Eye (tissue), 1 donor: ENCODE data around the gene FARP2.
"Not testable (repeated sequence)": the region's sequence is repeated elsewhere in the genome, so short reads cannot be mapped to it uniquely, and the experiment has no call there.

ENCODE experiments used
- DNase-seq: peaks from one replicate; pipeline ENCODE4 v3.0.0-alpha.2; 2015

Gene FARP2

GRCh38 chr2:241506793-241507429 is 150.8 kb downstream of the FARP2 start:
- no peak for DNase-seq

DNA sequence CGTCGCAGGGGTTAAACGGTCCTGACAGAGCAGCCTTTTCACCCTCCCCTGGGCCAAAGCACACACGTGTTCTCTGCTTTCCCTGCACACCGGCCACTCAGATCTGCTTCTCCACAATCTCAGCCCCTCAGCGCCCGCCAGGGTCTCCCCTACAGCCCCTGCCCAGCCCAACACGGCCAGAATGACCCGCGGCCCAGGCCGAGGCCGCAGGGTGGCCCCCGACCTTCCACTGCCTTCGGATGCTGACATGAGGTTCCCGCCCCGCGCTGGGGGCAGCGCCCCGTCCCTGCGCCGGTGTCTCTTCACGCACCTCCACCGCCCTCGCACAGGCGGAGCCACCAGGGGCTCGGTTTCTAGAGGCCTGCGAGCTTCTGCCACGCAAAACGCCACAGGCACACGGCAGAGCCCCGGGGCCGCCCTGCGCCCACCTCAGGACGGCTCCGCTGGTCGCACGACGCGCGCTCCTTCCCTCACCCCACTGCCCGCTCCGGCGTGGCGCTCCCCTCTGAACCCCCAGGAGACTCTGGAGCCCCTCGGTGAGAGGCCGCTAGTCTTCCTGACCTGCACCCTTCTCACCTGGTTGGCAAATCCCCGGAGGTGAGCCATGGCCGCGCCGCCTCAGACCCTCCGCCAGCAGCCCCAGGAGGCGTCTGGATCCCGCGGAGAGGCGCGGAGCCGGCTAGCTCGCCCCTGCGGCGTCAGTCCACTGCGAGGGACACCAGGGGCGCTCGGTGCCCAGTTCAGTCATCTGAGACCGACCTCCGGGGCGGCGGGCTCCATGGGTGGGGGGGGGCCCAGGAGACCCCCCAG is 151.6 kb downstream of the FARP2 start:
- DNase-seq = peak; percentile 76

- DNase-seq = peak; percentile 99
These were observed 152.4 kb downstream of the FARP2 start, which contains the start of gene STK25 for GRCh38 chr2:241508240-241509154. Gene STK25, minus strand, starts transcription at chr2:241508584. Its CDS starts 549 bp downstream, at chr2:241508035.

- no peak for DNase-seq
These were observed 153.2 kb downstream of the FARP2 start for GRCh38 chr2:241509155-241509784.

GRCh38 chr2:241511091-241511741 is 155.1 kb downstream of the FARP2 start:
- no peak for DNase-seq

DNA sequence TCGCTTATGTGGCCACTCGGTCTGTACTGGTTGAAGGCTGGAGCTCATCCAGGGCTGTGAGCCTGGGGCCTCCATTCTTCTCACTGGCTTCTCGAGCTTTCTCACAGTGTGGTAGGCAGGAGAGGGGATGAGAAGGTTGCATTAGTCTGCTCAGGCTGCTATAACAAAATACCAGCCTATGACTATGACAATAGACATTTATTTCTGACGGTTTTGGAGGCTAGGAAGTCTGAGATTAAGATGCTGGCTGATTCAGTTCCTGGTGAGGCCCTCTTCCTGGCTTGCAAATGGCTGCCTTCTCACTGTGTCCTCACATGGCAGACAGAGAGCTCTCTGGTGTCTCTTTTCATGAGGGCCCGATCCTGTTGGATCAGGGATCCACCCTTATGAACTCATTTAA is 158.5 kb downstream of the FARP2 start:
- no peak for DNase-seq

GRCh38 chr2:241514986-241515737 is 159.1 kb downstream of the FARP2 start:
- no peak for DNase-seq

GRCh38 chr2:241516520-241516965 is 160.5 kb downstream of the FARP2 start:
- no peak for DNase-seq

GRCh38 chr2:241517297-241517696 is 161.2 kb downstream of the FARP2 start:
- DNase-seq = no peak

DNA sequence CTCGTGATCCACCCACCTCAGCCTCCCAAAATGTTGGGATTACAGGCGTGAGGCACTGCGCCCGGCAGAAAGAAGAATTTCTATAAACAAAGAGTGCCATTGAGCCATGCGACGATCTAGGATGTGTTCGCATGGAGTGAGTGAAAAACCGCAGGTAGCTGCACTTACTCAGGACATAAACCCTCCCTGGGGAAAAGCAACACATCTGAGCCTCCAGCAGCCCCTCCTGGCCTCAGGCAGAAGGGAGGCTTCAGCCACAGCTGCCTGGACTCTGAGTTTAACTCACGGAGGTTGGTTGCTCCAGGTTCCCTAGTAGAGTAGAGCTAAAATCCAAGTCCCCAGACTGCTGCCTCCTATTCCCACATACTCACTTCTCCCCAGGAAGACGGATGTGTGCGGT is 163.6 kb downstream of the FARP2 start:
- DNase-seq = peak; percentile 36

- no peak for DNase-seq
These were observed 166.4 kb downstream of the FARP2 start for GRCh38 chr2:241522477-241522876.

DNA sequence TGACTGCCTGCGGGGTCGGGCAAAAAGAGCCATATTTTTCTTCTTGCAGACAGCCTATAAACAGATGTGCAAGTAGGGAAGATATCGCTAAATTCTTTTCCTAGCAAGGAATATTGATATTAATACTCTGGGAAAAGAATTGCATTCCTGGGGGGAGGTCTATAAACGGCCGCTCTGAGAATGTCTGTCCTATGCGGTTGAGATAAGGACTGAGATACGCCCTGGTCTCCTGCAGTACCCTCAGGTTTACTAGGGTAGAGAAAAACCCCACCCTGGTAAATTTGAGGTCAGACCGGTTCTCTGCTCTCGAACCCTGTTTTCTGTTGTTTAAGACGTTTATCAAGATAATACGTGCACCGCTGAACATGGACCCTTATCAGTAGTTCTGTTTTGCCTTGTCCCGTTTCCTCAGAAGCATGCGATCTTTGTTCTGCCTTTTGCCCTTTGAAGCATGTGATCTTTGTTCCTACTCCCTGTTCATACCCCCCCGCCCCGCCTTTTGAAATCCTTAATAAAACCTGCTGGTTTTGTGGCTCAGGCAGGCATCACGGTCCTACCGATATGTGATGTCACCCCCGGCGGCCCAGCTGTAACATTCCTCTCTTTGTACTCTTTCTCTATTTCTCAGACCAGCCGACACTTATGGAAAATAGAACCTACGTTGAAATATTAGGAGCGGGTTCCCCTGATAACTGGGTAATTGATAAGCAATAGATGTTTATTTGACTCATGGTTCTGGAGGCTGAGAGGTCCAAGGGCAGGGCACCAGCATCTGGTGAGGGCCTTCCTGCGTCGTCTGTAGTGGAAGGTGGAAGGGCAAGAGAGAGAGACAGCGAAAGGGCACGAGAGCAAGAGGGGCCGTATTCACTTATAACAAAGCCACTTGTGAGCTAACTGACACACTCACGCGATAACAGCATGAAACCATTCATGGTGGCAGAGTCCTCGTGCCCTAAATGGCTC is 170.0 kb downstream of the FARP2 start:
- not testable (repeated sequence) for DNase-seq

GRCh38 chr2:241530571-241530970 is 174.5 kb downstream of the FARP2 start:
- DNase-seq = no peak

- DNase-seq = no peak
These were observed 175.2 kb downstream of the FARP2 start for GRCh38 chr2:241531161-241531722.

GRCh38 chr2:241532168-241532567 is 176.1 kb downstream of the FARP2 start:
- no peak for DNase-seq

GRCh38 chr2:241532733-241533601 is 176.9 kb downstream of the FARP2 start:
- DNase-seq = no peak

- DNase-seq = no peak
These were observed 178.2 kb downstream of the FARP2 start for GRCh38 chr2:241534293-241534692.

DNA sequence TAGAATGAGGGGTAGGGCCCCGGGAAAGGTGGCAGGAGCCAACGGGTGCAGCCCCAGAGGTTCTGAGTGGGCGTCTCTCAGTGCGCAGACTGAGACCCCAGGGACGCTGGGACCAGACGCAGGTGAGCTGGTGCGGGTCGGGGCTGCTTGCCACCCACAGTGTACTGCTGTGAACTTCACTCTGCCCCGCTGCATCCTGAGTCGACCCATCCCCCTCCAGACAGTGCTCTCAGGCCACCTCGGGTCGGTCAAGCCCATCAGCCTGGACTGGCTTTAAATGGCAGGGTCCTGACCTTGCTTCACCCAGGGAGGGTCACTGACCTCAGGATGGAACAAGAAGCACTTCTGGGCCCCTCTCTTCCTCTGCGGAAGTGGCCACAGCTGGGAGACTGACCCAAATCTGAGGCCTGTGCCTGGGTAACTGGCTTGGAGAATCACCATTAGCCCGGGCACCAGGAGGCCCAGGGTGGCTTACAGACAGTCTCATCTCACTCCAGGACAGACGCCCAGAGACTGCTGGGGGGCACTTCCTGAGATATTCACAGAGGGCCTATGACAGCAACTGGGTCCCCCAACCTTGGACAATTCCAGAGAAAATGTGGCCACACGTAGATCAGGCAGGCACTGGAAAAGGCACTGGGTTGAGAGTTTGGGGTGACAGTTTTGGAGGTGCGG is 178.8 kb downstream of the FARP2 start:
- no peak for DNase-seq
